H9 (cell line): ENCODE results near the gene KDM4C. TPM values are rescaled to one million over a fixed set of nuclear protein-coding genes. Genes with fewer than 3 reads are reported as not detected.

Source experiments
- DNase-seq: peaks from one replicate; pipeline ENCODE4 v3.0.0-alpha.2; 2017
- H2AFZ ChIP-seq: one replicate; pipeline ENCODE4 v1.6.1; 2013; ENCODE audit warnings: mild to moderate bottlenecking, low read length, control low read depth, moderate library complexity
- H2AK5ac ChIP-seq: 2 replicates; pipeline ENCODE4 v1.6.1; 2013; ENCODE audit warnings: low read length, control low read depth, mixed read lengths; ENCODE audit not compliant: insufficient read length
- H2BK120ac ChIP-seq: one replicate; pipeline ENCODE4 v1.6.1; 2013; ENCODE audit warnings: low read depth, mild to moderate bottlenecking, low read length, control low read depth, inconsistent platforms; ENCODE audit not compliant: poor library complexity, severe bottlenecking
- H2BK12ac ChIP-seq: 2 replicates; pipeline ENCODE4 v1.6.1; 2013; ENCODE audit warnings: low read length, control low read depth, mixed read lengths, low read depth; ENCODE audit not compliant: insufficient read length
- H2BK15ac ChIP-seq: 2 replicates; pipeline ENCODE4 v1.6.1; 2013; ENCODE audit warnings: low read depth, low read length, control low read depth
- H2BK20ac ChIP-seq: one replicate; pipeline ENCODE4 v1.6.1; 2013; ENCODE audit warnings: low read depth, mild to moderate bottlenecking, low read length, control low read depth, inconsistent platforms; ENCODE audit not compliant: poor library complexity, severe bottlenecking
- H2BK5ac ChIP-seq: 2 replicates; pipeline ENCODE4 v1.6.1; 2013; ENCODE audit warnings: low read length, control low read depth, mixed read lengths; ENCODE audit not compliant: insufficient read length
- H3K14ac ChIP-seq: 2 replicates; pipeline ENCODE4 v1.6.1; 2013; ENCODE audit warnings: low read length, control low read depth; ENCODE audit not compliant: insufficient read depth
- H3K18ac ChIP-seq: 2 replicates; pipeline ENCODE4 v1.6.1; 2013; ENCODE audit warnings: low read depth, mild to moderate bottlenecking, mixed read lengths, low read length, control low read depth; ENCODE audit not compliant: insufficient read length
- H3K23ac ChIP-seq: 2 replicates; pipeline ENCODE4 v1.6.1; 2013; ENCODE audit warnings: low read length, control low read depth, mixed read lengths, low read depth; ENCODE audit not compliant: insufficient read length
- H3K23me2 ChIP-seq: 2 replicates; pipeline ENCODE4 v1.6.1; 2013; ENCODE audit warnings: low read depth, mild to moderate bottlenecking, mixed read lengths, low read length, control low read depth; ENCODE audit not compliant: insufficient read length, poor library complexity, severe bottlenecking
- H3K27ac ChIP-seq: 2 replicates; pipeline ENCODE4 v1.5.1; 2013; ENCODE audit warnings: low read length, control low read depth, mixed read lengths, low read depth; ENCODE audit not compliant: insufficient read length
- H3K27me3 ChIP-seq: 2 replicates; pipeline ENCODE4 v1.6.1; 2013; ENCODE audit warnings: low read length, control low read depth, inconsistent platforms; ENCODE audit not compliant: insufficient read depth
- H3K4ac ChIP-seq: 2 replicates; pipeline ENCODE4 v1.6.1; 2013; ENCODE audit warnings: low read depth, mild to moderate bottlenecking, control low read depth, inconsistent platforms, low read length, moderate library complexity
- H3K4me1 ChIP-seq: 2 replicates; pipeline ENCODE4 v1.6.1; 2013; ENCODE audit warnings: low read length, control low read depth, inconsistent platforms; ENCODE audit not compliant: insufficient read depth
- H3K4me2 ChIP-seq: 2 replicates; pipeline ENCODE4 v1.6.1; 2013; ENCODE audit warnings: low read length, control low read depth, mixed read lengths; ENCODE audit not compliant: insufficient read length, insufficient read depth
- H3K56ac ChIP-seq: 2 replicates; pipeline ENCODE4 v1.6.1; 2013; ENCODE audit warnings: low read depth, mild to moderate bottlenecking, mixed read lengths, low read length, control low read depth; ENCODE audit not compliant: insufficient read length
- H3K79me1 ChIP-seq: 2 replicates; pipeline ENCODE4 v1.6.1; 2013; ENCODE audit warnings: low read depth, mild to moderate bottlenecking, moderate library complexity, low read length, control low read depth, inconsistent platforms; ENCODE audit not compliant: insufficient read depth, poor library complexity, severe bottlenecking
- H3K79me2 ChIP-seq: 2 replicates; pipeline ENCODE4 v1.6.1; 2013; ENCODE audit warnings: low read length, control low read depth, inconsistent platforms; ENCODE audit not compliant: insufficient read depth
- H3K9ac ChIP-seq: 2 replicates; pipeline ENCODE4 v1.6.1; 2013; ENCODE audit warnings: low read length, control low read depth, mixed read lengths; ENCODE audit not compliant: insufficient read length; ENCODE audit errors: extremely low read depth
- H3K9me3 ChIP-seq: one replicate; pipeline ENCODE4 v1.6.1; 2013; ENCODE audit warnings: low read depth, low read length, inconsistent platforms; ENCODE audit not compliant: control insufficient read depth
- H3T11ph ChIP-seq: one replicate; pipeline ENCODE4 v1.6.1; 2013; ENCODE audit warnings: mild to moderate bottlenecking, low read length, control low read depth, inconsistent platforms
- H4K20me1 ChIP-seq: one replicate; pipeline ENCODE4 v1.6.1; 2013; ENCODE audit not compliant: control insufficient read depth, insufficient read length, insufficient read depth
- H4K5ac ChIP-seq: 2 replicates; pipeline ENCODE4 v1.6.1; 2013; ENCODE audit warnings: low read depth, mild to moderate bottlenecking, mixed read lengths, low read length, control low read depth; ENCODE audit not compliant: insufficient read length
- H4K8ac ChIP-seq: replicated peaks from 2 replicates; pipeline ENCODE4 v1.6.1; 2013; ENCODE audit warnings: low read length, control low read depth, mixed read lengths, low read depth; ENCODE audit not compliant: insufficient read length
- H4K91ac ChIP-seq: 2 replicates; pipeline ENCODE4 v1.6.1; 2013; ENCODE audit warnings: low read depth, mild to moderate bottlenecking, moderate library complexity, mixed read lengths, low read length, control low read depth; ENCODE audit not compliant: insufficient read length
- H3K27ac Mint-ChIP-seq, 3 experiments: 2 replicates in 2 of 3; 3 replicates in 1 of 3; pipeline ENCODE4 v1.8.0; 2020 to 2021; ENCODE audit warnings: mixed read lengths in 3 of 3, mild to moderate bottlenecking in 1 of 3, moderate library complexity in 1 of 3
- H3K27me3 Mint-ChIP-seq: 2 replicates; pipeline ENCODE4 v1.8.0; 2021; ENCODE audit warnings: low read depth, mild to moderate bottlenecking, moderate library complexity, mixed read lengths
- H3K36me3 Mint-ChIP-seq, 3 experiments: 2 replicates in 2 of 3; 3 replicates in 1 of 3; pipeline ENCODE4 v1.8.0; 2020 to 2021; ENCODE audit warnings: low read depth in 3 of 3, mixed read lengths in 3 of 3; ENCODE audit not compliant: insufficient read depth in 1 of 3
- H3K4me1 Mint-ChIP-seq, 2 experiments: 2 replicates each; pipeline ENCODE4 v1.8.0; 2020; ENCODE audit warnings: mixed read lengths in 2 of 2
- H3K4me3 Mint-ChIP-seq, 2 experiments: 2 replicates in 1 of 2; 3 replicates in 1 of 2; pipeline ENCODE4 v1.8.0; 2020 to 2021; ENCODE audit warnings: mild to moderate bottlenecking in 2 of 2, mixed read lengths in 2 of 2, moderate library complexity in 1 of 2
- H3K9me3 Mint-ChIP-seq, 2 experiments: 2 replicates in 1 of 2; 3 replicates in 1 of 2; pipeline ENCODE4 v1.8.0; 2020; ENCODE audit warnings: mild to moderate bottlenecking in 2 of 2, mixed read lengths in 2 of 2, moderate library complexity in 1 of 2
- WGBS: extraction: QIAGEN DNeasy Blood & Tissue Kit; methylation state at CpG from one replicate; pipeline ENCODE4 v1.1.7; 2013; ENCODE audit warnings: missing lambda C conversion rate, low lambda C conversion rate, mixed read lengths; ENCODE audit not compliant: insufficient read length; ENCODE audit errors: extremely low coverage; 5-methylcytosine and 5-hydroxymethylcytosine counted together
- total RNA-seq: library from RNA; stranded (reverse); gene quantifications from 2 replicates; pipeline ENCODE4 v1.2.1, GENCODE V29; 2021
- TF ChIP-seq, protein P1 (sequence below): fragments of 200-600 bp; sonication (generic); conservative IDR thresholded peaks from 3 replicates; pipeline ENCODE4 v1.8.0; 2021; ENCODE audit warnings: antibody characterized with exemption, mild to moderate bottlenecking

KDM4C gene
- total RNA-seq, 1 experiment from 2014 or later = 24.0 TPM

DNA sequence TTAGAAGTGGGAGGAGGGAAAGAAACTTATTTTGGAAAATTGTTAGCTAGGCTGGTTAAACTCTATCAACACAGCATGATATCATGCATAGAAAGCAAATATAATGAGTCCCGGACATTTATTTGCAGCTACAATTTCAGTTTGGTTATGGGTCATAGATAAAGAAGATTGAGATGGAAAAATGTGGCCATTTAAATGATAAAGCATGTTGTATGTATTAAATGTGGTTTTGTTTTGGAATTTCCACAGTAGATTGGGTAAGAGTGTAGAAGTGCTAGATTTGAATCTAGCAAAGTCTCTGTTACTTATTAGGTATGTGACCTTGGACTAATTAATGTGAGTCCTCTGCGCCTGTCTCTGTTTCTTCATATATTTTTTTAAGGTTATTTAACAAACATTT lies 217.4 kb downstream of the KDM4C start:
- TF ChIP-seq, protein P1, sequence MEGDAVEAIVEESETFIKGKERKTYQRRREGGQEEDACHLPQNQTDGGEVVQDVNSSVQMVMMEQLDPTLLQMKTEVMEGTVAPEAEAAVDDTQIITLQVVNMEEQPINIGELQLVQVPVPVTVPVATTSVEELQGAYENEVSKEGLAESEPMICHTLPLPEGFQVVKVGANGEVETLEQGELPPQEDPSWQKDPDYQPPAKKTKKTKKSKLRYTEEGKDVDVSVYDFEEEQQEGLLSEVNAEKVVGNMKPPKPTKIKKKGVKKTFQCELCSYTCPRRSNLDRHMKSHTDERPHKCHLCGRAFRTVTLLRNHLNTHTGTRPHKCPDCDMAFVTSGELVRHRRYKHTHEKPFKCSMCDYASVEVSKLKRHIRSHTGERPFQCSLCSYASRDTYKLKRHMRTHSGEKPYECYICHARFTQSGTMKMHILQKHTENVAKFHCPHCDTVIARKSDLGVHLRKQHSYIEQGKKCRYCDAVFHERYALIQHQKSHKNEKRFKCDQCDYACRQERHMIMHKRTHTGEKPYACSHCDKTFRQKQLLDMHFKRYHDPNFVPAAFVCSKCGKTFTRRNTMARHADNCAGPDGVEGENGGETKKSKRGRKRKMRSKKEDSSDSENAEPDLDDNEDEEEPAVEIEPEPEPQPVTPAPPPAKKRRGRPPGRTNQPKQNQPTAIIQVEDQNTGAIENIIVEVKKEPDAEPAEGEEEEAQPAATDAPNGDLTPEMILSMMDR = no peak
- Histone ChIP-seq H3K4me2 (no peak overlapping the region), H4K20me1 (no peaks in the 10 kb centered on the region), H4K8ac (no peak overlapping the region), H2BK5ac (no peak overlapping the region), H2BK20ac (no peak overlapping the region), H2AFZ (no peak overlapping the region), H3K56ac (no peak overlapping the region), H3K23me2 (no peaks in the 10 kb centered on the region), H3K4me1 (no peaks in the 10 kb centered on the region), H3K14ac (no peak overlapping the region), H2AK5ac (no peak overlapping the region), H3K9ac (no peak overlapping the region), H3K23ac (no peak overlapping the region), H2BK15ac (no peak overlapping the region), H2BK12ac (no peak overlapping the region), H3T11ph (no peak overlapping the region), H3K9me3 (no peaks in the 10 kb centered on the region), H3K4ac (no peak overlapping the region), H3K18ac (no peak overlapping the region), H3K79me1 (no peaks in the 10 kb centered on the region), H2BK120ac (no peak overlapping the region), H3K27me3 (no peaks in the 10 kb centered on the region), H3K27ac (no peak overlapping the region), H4K91ac (no peak overlapping the region), H4K5ac (no peak overlapping the region), H3K79me2 (no peaks in the 10 kb centered on the region)
- no CpG with 5 or more reads among the region's 2 CpGs for WGBS
- Mint-ChIP-seq H3K4me3 (no peak overlapping the region), H3K9me3 (no peaks in the 10 kb centered on the region), H3K27ac (no peak overlapping the region), H3K4me1 (no peaks in the 10 kb centered on the region), H3K36me3 (no peaks in the 10 kb centered on the region), H3K27me3 (no peaks in the 10 kb centered on the region)
- DNase-seq = no peak
